Suprapubic skin (tissue), 4 donors: ENCODE data around the gene ATXN2.

ENCODE experiments used
- EP300 ChIP-seq: sonication (generic); formaldehyde crosslinking; IDR thresholded peaks from one replicate; pipeline ENCODE4 v1.6.1; 2017; ENCODE audit warnings: antibody characterized with exemption
- POLR2A ChIP-seq, 2 donors: fragments of 450-650 bp; IDR thresholded peaks; one replicate each; pipeline ENCODE4 v1.6.1; 2017; ENCODE audit warnings: antibody characterized with exemption in 2 of 2, mild to moderate bottlenecking in 2 of 2, moderate library complexity in 2 of 2
- POLR2AphosphoS5 ChIP-seq, 3 donors: sonication (generic); formaldehyde crosslinking; IDR thresholded peaks; one replicate each; pipeline ENCODE4 v1.6.1; 2017; ENCODE audit warnings: antibody characterized with exemption in 3 of 3
- TF ChIP-seq, protein P1 (sequence below), 2 donors: fragments of 200-600 bp in 1 of 2; fragments of 450-650 bp in 1 of 2; sonication (generic) in 1 of 2; IDR thresholded peaks; one replicate each; pipeline ENCODE4 v1.5.1; 2016 to 2019; ENCODE audit warnings: antibody characterized with exemption in 2 of 2, mild to moderate bottlenecking in 1 of 2, moderate library complexity in 1 of 2

DNA sequence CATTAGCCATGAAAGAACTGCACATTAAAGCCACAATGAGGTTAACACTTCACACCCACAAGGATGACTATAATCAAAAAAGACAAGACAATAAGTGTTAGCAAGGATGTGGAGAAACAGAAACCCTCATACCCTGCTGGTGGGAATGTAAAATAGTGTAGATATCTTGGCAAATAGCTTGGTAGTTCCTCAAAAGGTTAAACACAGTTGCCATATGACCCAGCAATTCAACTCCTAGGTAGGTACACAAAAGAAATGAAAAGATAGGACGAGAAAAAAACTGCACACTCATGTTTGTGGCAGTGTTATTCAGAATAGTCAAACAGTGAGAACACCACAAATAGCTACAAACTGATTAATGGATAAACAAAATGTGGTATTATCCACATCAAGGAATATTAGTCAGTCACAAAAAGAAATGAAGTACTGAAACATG, 93.5 kb downstream of the ATXN2 start:
- TF ChIP-seq, protein P1, sequence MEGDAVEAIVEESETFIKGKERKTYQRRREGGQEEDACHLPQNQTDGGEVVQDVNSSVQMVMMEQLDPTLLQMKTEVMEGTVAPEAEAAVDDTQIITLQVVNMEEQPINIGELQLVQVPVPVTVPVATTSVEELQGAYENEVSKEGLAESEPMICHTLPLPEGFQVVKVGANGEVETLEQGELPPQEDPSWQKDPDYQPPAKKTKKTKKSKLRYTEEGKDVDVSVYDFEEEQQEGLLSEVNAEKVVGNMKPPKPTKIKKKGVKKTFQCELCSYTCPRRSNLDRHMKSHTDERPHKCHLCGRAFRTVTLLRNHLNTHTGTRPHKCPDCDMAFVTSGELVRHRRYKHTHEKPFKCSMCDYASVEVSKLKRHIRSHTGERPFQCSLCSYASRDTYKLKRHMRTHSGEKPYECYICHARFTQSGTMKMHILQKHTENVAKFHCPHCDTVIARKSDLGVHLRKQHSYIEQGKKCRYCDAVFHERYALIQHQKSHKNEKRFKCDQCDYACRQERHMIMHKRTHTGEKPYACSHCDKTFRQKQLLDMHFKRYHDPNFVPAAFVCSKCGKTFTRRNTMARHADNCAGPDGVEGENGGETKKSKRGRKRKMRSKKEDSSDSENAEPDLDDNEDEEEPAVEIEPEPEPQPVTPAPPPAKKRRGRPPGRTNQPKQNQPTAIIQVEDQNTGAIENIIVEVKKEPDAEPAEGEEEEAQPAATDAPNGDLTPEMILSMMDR (IDR thresholded peaks at IDR 0.05), result no peak
- TF ChIP-seq POLR2AphosphoS5 (IDR thresholded peaks at IDR 0.05), result no peak
- no peak for TF ChIP-seq EP300
- TF ChIP-seq POLR2A (IDR thresholded peaks at IDR 0.05), result no peak
